ENCODE results near the gene PITPNB.

DNA sequence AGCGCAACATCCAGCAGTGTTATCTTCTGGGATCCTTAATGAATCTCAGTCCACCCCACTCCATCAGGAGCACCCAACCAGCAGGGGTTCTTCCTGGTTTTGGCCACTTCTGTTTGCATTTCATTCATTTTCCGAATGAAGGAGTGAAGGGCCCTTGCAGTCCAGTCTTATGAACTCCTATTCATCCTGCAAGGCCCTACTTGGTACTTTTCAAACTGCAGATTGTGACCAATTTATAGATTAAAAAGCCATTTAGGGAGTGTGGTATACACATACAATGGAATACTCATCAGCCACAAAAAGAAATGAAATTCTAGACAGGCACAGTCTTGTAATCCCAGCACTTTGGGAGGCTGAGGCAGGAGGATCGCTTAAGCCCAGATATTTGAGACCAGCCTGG lies 107.3 kb downstream of the PITPNB start:
- TF ChIP-seq POLR2AphosphoS5 (IDR thresholded peaks at IDR 0.05; ENCODE audit: low read depth, low read length) (no peak), POLR2A (IDR thresholded peaks at IDR 0.05; ENCODE audit: low read depth, low read length) (no peak), TAF1 (IDR thresholded peaks at IDR 0.05; ENCODE audit: borderline replicate concordance, low read depth, low read length) (no peak)
